ENCODE data around the gene NFU1.

DNA sequence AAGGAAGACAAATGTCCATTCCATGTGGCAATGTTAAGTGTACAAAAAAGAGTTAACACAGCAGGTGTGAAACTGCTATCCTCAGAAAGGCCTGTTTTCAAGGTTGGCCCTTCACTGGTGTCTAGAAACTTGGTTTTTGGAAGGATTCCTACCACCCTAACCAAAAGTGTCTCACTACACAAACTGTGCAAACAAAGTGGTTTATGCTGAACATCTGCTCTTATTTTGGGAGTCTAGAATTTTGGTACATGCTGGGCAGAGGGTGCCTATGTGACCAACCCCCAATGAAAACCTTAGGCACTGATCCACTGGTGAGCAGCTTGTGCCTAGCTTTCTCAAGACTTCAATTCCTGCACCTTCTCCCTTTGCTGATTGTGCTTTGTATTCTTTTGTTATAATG lies 64.5 kb downstream of the NFU1 start:
- TF ChIP-seq PHB2 (IDR thresholded peaks at IDR 0.05; ENCODE audit: low read depth) (no peak), ZNF3 (CRISPR knock-in tag; IDR thresholded peaks at IDR 0.05) (no peak), ARNT (IDR thresholded peaks at IDR 0.05) (no peak), HDAC2 (IDR thresholded peaks at IDR 0.05) (no peak), TCF7 (IDR thresholded peaks at IDR 0.05; ENCODE audit: borderline replicate concordance) (no peak), ZNF175 (CRISPR knock-in tag; IDR thresholded peaks at IDR 0.05; ENCODE audit: low read depth) (no peak), ELF4 (CRISPR knock-in tag; IDR thresholded peaks at IDR 0.05) (no peak), FOXM1 (IDR thresholded peaks at IDR 0.05; ENCODE audit: low read depth) (no peak), FOXM1 (CRISPR knock-in tag; IDR thresholded peaks at IDR 0.05; ENCODE audit: low read depth) (no peak), BRCA1 (IDR thresholded peaks at IDR 0.05) (no peak), BRCA1 (CRISPR knock-in tag; IDR thresholded peaks at IDR 0.05) (no peak)
- TF ChIP-seq, protein P1, sequence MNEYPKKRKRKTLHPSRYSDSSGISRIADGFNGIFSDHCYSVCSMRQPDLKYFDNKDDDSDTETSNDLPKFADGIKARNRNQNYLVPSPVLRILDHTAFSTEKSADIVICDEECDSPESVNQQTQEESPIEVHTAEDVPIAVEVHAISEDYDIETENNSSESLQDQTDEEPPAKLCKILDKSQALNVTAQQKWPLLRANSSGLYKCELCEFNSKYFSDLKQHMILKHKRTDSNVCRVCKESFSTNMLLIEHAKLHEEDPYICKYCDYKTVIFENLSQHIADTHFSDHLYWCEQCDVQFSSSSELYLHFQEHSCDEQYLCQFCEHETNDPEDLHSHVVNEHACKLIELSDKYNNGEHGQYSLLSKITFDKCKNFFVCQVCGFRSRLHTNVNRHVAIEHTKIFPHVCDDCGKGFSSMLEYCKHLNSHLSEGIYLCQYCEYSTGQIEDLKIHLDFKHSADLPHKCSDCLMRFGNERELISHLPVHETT (CRISPR knock-in tag; conservative IDR thresholded peaks at IDR 0.05 in 1 of 2, IDR thresholded peaks at IDR 0.05 in 1 of 2): no peak
- TF ChIP-seq, protein P2, sequence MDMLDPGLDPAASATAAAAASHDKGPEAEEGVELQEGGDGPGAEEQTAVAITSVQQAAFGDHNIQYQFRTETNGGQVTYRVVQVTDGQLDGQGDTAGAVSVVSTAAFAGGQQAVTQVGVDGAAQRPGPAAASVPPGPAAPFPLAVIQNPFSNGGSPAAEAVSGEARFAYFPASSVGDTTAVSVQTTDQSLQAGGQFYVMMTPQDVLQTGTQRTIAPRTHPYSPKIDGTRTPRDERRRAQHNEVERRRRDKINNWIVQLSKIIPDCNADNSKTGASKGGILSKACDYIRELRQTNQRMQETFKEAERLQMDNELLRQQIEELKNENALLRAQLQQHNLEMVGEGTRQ (CRISPR knock-in tag; IDR thresholded peaks at IDR 0.05): no peak
- TF ChIP-seq, protein P3, sequence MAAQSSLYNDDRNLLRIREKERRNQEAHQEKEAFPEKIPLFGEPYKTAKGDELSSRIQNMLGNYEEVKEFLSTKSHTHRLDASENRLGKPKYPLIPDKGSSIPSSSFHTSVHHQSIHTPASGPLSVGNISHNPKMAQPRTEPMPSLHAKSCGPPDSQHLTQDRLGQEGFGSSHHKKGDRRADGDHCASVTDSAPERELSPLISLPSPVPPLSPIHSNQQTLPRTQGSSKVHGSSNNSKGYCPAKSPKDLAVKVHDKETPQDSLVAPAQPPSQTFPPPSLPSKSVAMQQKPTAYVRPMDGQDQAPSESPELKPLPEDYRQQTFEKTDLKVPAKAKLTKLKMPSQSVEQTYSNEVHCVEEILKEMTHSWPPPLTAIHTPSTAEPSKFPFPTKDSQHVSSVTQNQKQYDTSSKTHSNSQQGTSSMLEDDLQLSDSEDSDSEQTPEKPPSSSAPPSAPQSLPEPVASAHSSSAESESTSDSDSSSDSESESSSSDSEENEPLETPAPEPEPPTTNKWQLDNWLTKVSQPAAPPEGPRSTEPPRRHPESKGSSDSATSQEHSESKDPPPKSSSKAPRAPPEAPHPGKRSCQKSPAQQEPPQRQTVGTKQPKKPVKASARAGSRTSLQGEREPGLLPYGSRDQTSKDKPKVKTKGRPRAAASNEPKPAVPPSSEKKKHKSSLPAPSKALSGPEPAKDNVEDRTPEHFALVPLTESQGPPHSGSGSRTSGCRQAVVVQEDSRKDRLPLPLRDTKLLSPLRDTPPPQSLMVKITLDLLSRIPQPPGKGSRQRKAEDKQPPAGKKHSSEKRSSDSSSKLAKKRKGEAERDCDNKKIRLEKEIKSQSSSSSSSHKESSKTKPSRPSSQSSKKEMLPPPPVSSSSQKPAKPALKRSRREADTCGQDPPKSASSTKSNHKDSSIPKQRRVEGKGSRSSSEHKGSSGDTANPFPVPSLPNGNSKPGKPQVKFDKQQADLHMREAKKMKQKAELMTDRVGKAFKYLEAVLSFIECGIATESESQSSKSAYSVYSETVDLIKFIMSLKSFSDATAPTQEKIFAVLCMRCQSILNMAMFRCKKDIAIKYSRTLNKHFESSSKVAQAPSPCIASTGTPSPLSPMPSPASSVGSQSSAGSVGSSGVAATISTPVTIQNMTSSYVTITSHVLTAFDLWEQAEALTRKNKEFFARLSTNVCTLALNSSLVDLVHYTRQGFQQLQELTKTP (IDR thresholded peaks at IDR 0.05; ENCODE audit: low read depth in 1 of 2, partially characterized antibody in 2 of 2): no peak

Data from K562 (cell line).